ENCODE results near the gene UQCRQ. TPM values are rescaled to one million over a fixed set of nuclear protein-coding genes. Genes with fewer than 3 reads are reported as not detected.

UQCRQ gene
- total and polyA plus RNA-seq, 9 of the 15 experiments (the other 6 are each of a cell fraction or from before 2014, with no cell fraction given): 235 to 2,421 (median 883) TPM

GRCh38 chr5:132829742-132830435, 36.6 kb upstream of the UQCRQ start (continued):
- TF ChIP-seq CREB5 (CRISPR knock-in tag; IDR thresholded peaks at IDR 0.05) (no peak), DEAF1 (CRISPR knock-in tag; IDR thresholded peaks at IDR 0.05) (peak; percentile 69), EZH2 (IDR thresholded peaks at IDR 0.05; ENCODE audit: borderline replicate concordance, low read depth, low read length) (no peak), GATA2 (CRISPR knock-in tag; IDR thresholded peaks at IDR 0.05) (no peak), CREM (IDR thresholded peaks at IDR 0.05; ENCODE audit: low read depth) (peak; percentile 55; the same call in 1 of the 2 replicates), FOS (IDR thresholded peaks at IDR 0.05; ENCODE audit: extremely low read depth, insufficient read length) (no peak), FOXM1 (IDR thresholded peaks at IDR 0.05; ENCODE audit: low read depth) (no peak), FOXM1 (CRISPR knock-in tag; IDR thresholded peaks at IDR 0.05; ENCODE audit: low read depth) (0 out of 2 replicates have a peak, but pooled peaks have one; percentile 66), TCF7L2 (IDR thresholded peaks at IDR 0.05; ENCODE audit: low read depth, low read length) (no peak), TSC22D4 (tag; IDR thresholded peaks at IDR 0.05) (no peak), CSDE1 (IDR thresholded peaks at IDR 0.05) (no peak), HMG20A (CRISPR knock-in tag; conservative IDR thresholded peaks at IDR 0.05) (no peak), CBFA2T3 (IDR thresholded peaks at IDR 0.05) (no peak), ZNF395 (CRISPR knock-in tag; IDR thresholded peaks at IDR 0.05) (no peak), U2AF1 (optimal IDR thresholded peaks at IDR 0.05; ENCODE audit: low read depth, low read length) (no peak), RERE (CRISPR knock-in tag; IDR thresholded peaks at IDR 0.05; ENCODE audit: borderline replicate concordance) (no peak; the same call in 1 of the 2 replicates)
